ENCODE measurements around the gene KLHL35. TPM values are rescaled to one million over a fixed set of nuclear protein-coding genes. Genes with fewer than 3 reads are reported as not detected.

The KLHL35 gene
- total and polyA plus RNA-seq, 2 donors (not counting 1 experiment from before 2014, with no cell fraction given): 0.42 to 1.3 TPM

GRCh38 chr11:75429902-75430713 is 2.9 kb downstream of the KLHL35 start:
- H3K4me1 ChIP-seq (ENCODE audit: control insufficient read depth, extremely low read depth, insufficient read depth, low read length): no peaks in the 10 kb centered on the region
- H3K36me3 ChIP-seq (ENCODE audit: control insufficient read depth, insufficient read depth, low read length): no peaks in the 10 kb centered on the region
- peak overlapping the region in 1 of 4 experiments; percentile 30 for H3K4me3 ChIP-seq (replicated peaks in 1 of 4; ENCODE audit: control extremely low read depth in 1 of 4, insufficient read depth in 1 of 4, low read depth in 3 of 4, low read length in 4 of 4)
- H3K4me2 ChIP-seq (ENCODE audit: extremely low read depth, insufficient read depth, low read length): peak overlapping the region; percentile 15
- H3K9ac ChIP-seq (ENCODE audit: insufficient read depth, low read length): no peak overlapping the region
- peaks cover 34% of the 10 kb centered on the region for H3K27me3 ChIP-seq (ENCODE audit: control insufficient read depth, insufficient read depth, low read length)
- no peak overlapping the region for H3K27ac ChIP-seq (ENCODE audit: insufficient read depth, low read length)
- peak overlapping the region; percentile 20 for H2AFZ ChIP-seq (ENCODE audit: low read length)
- H3K79me2 ChIP-seq (ENCODE audit: control insufficient read depth, insufficient read depth, low read length): no peaks in the 10 kb centered on the region
- TF ChIP-seq CTCF (conservative IDR thresholded peaks at IDR 0.05 in 1 of 2, IDR thresholded peaks at IDR 0.05 in 1 of 2; ENCODE audit: low read depth in 1 of 2, low read length in 2 of 2) (peak in 1 of 2 donors; percentile 4), EZH2 (IDR thresholded peaks at IDR 0.05; ENCODE audit: low read length, missing control alignments) (no peak)
- H3K9me3 ChIP-seq (ENCODE audit: control insufficient read depth, insufficient read depth, low read depth, low read length): no peaks in the 10 kb centered on the region
- no peaks in the 10 kb centered on the region for H4K20me1 ChIP-seq (ENCODE audit: control insufficient read depth, extremely low read depth, insufficient read depth, low read length)
- peak; percentile 65 to 78 for DNase-seq (ENCODE audit: low read depth in 2 of 2)

- DNase-seq (ENCODE audit: low read depth in 2 of 2): no peak
- no peak overlapping the region for H3K4me2 ChIP-seq (ENCODE audit: extremely low read depth, insufficient read depth, low read length)
- no peak overlapping the region for H3K9ac ChIP-seq (ENCODE audit: insufficient read depth, low read length)
- peak overlapping the region; percentile 20 for H2AFZ ChIP-seq (ENCODE audit: low read length)
- no peaks in the 10 kb centered on the region for H3K36me3 ChIP-seq (ENCODE audit: control insufficient read depth, insufficient read depth, low read length)
- no peaks in the 10 kb centered on the region for H3K9me3 ChIP-seq (ENCODE audit: control insufficient read depth, insufficient read depth, low read depth, low read length)
- no peak for TF ChIP-seq CTCF (conservative IDR thresholded peaks at IDR 0.05 in 1 of 2, IDR thresholded peaks at IDR 0.05 in 1 of 2; ENCODE audit: low read depth in 1 of 2, low read length in 2 of 2)
- no peak for TF ChIP-seq EZH2 (IDR thresholded peaks at IDR 0.05; ENCODE audit: low read length, missing control alignments)
- H3K4me1 ChIP-seq (ENCODE audit: control insufficient read depth, extremely low read depth, insufficient read depth, low read length): no peaks in the 10 kb centered on the region
- no peak overlapping the region for H3K27ac ChIP-seq (ENCODE audit: insufficient read depth, low read length)
- H3K79me2 ChIP-seq (ENCODE audit: control insufficient read depth, insufficient read depth, low read length): no peaks in the 10 kb centered on the region
- no peak overlapping the region for H3K4me3 ChIP-seq (replicated peaks in 1 of 4; ENCODE audit: control extremely low read depth in 1 of 4, insufficient read depth in 1 of 4, low read depth in 3 of 4, low read length in 4 of 4)
- H3K27me3 ChIP-seq (ENCODE audit: control insufficient read depth, insufficient read depth, low read length): peaks cover 34% of the 10 kb centered on the region
- H4K20me1 ChIP-seq (ENCODE audit: control insufficient read depth, extremely low read depth, insufficient read depth, low read length): no peaks in the 10 kb centered on the region
These were observed 3.4 kb downstream of the KLHL35 start for GRCh38 chr11:75429641-75429901.

- peaks cover 34% of the 10 kb centered on the region for H3K27me3 ChIP-seq (ENCODE audit: control insufficient read depth, insufficient read depth, low read length)
- no peak overlapping the region for H3K4me3 ChIP-seq (replicated peaks in 1 of 4; ENCODE audit: control extremely low read depth in 1 of 4, insufficient read depth in 1 of 4, low read depth in 3 of 4, low read length in 4 of 4)
- H3K4me2 ChIP-seq (ENCODE audit: extremely low read depth, insufficient read depth, low read length): no peak overlapping the region
- no peak overlapping the region for H2AFZ ChIP-seq (ENCODE audit: low read length)
- H4K20me1 ChIP-seq (ENCODE audit: control insufficient read depth, extremely low read depth, insufficient read depth, low read length): no peaks in the 10 kb centered on the region
- TF ChIP-seq EZH2 (IDR thresholded peaks at IDR 0.05; ENCODE audit: low read length, missing control alignments): no peak
- TF ChIP-seq CTCF (conservative IDR thresholded peaks at IDR 0.05 in 1 of 2, IDR thresholded peaks at IDR 0.05 in 1 of 2; ENCODE audit: low read depth in 1 of 2, low read length in 2 of 2): no peak
- no peaks in the 10 kb centered on the region for H3K79me2 ChIP-seq (ENCODE audit: control insufficient read depth, insufficient read depth, low read length)
- H3K9me3 ChIP-seq (ENCODE audit: control insufficient read depth, insufficient read depth, low read depth, low read length): no peaks in the 10 kb centered on the region
- H3K27ac ChIP-seq (ENCODE audit: insufficient read depth, low read length): no peak overlapping the region
- H3K9ac ChIP-seq (ENCODE audit: insufficient read depth, low read length): no peak overlapping the region
- no peaks in the 10 kb centered on the region for H3K36me3 ChIP-seq (ENCODE audit: control insufficient read depth, insufficient read depth, low read length)
- DNase-seq (ENCODE audit: low read depth in 2 of 2): no peak
- H3K4me1 ChIP-seq (ENCODE audit: control insufficient read depth, extremely low read depth, insufficient read depth, low read length): no peaks in the 10 kb centered on the region
These were observed 3.9 kb downstream of the KLHL35 start for GRCh38 chr11:75428989-75429640.
